ENCODE results near the gene TRIM46.
"Not testable (repeated sequence)": the region's sequence is repeated elsewhere in the genome, so short reads cannot be mapped to it uniquely, and the experiment has no call there.

TRIM46 gene

GRCh38 chr1:155189926-155190325 is 16.3 kb downstream of the TRIM46 start:
- not testable (repeated sequence) for DNase-seq

- DNase-seq: no peak
Observed at GRCh38 chr1:155191904-155192303, 18.3 kb downstream of the TRIM46 start.

GRCh38 chr1:155192346-155193274 is 19.0 kb downstream of the TRIM46 start:
- no peak for DNase-seq

GRCh38 chr1:155193275-155193990 is 19.8 kb downstream of the TRIM46 start:
- DNase-seq: peak; percentile 83

- not testable (repeated sequence) for DNase-seq
Observed at GRCh38 chr1:155193991-155194240, 20.3 kb downstream of the TRIM46 start.

- DNase-seq: no peak
Observed at GRCh38 chr1:155195201-155196102, 21.8 kb downstream of the TRIM46 start.

DNA sequence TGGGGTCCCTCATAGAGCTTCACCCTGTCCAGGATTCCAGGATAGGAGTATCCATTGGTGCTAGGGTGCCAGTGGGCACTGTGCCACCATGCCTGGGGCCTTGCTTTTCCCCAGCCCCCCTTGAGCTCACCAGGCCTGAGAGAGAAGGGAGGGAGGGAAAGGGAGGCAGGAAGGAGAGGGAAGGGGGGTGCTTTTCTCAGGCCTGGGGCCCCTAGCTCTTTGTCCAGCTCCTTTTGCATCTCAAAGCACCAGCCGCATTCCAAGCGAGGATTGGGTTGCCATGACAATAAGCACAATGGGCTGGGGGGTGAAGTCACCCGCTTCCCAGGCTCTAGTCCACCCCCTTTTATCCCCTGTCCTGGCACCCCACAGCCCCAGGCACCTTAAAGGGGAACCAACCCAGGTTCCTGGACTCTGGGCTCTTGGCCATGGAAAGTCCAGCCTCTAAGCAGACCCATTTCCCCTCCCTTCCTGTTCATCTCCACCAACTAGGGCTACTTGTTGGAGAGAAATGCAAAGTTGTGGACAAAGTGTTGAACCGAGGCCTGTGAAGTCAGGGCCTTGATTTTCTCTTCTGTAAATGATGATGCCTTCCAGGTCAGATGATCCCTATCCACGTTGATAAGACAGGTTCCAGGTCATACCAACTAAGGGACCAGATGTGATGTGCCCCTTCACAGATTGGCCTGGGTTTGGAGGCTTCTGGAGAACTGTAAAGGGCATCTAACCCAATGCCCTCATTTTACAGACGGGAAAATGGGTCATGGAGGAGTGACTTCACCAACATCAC is 22.6 kb downstream of the TRIM46 start:
- no peak for DNase-seq

GRCh38 chr1:155196893-155197638 is 23.4 kb downstream of the TRIM46 start:
- DNase-seq: no peak

- DNase-seq: no peak
Observed at GRCh38 chr1:155197901-155198546, 24.4 kb downstream of the TRIM46 start.

- DNase-seq: no peak
Observed at GRCh38 chr1:155198547-155198906, 24.9 kb downstream of the TRIM46 start.

DNA sequence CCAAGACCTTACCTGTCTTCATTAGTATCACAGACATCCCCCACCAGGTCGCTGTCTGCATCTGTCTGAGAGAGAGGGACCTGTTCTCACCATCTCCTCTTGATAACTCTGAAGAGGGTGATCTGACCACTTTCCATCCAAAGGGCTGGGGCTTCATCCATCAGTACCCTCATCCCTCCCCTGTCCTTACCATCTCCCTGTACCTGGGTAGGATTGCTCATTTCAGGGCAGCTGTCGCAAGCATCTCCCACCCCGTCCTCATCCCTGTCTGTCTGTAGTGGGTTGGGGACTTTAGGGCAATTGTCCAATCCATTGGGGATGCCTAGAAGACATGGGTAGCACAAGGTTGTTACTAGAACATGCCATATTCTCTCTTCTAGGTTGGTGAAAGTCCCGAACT is 26.1 kb downstream of the TRIM46 start:
- DNase-seq: no peak

- no peak for DNase-seq
Observed at GRCh38 chr1:155200920-155201319, 27.3 kb downstream of the TRIM46 start.

- no peak for DNase-seq
Observed at GRCh38 chr1:155202198-155202597, 28.5 kb downstream of the TRIM46 start.

DNA sequence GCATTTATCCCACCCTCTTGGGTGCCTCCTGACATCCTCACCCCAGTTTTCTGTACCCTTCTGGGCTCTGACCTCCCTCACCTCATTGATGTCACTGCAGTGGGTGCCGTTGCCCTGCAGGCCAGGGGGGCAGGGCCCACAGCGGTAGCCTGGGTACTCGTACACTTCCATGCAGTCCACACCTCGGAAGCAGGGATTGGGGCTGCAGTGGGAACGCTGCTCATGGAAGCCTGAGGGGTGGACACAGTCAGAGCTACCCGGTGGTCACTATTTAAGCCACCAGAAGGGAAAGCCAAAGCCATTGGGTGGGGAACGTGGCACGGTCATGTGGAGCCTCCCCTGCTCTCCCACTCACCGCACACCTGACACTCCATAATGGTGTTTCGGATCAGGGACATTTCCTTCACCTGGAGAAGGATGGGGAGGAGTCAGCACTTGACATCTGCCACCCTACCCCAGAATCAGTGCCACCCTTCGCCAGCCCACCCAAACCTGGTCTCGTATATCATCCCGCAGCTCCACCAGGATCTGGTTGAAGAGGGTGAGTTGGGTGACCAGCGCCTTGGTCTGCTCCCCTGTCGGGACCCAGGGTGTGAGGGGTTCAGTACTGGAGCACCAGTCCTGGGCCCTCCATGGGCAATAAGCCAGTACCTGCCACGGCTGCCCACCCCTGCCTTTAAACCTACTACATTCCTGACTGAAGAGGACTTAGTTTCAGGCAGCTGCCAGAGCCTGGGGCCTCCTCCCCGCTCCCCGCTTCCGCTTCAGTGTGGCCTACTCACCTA is 29.3 kb downstream of the TRIM46 start:
- no peak for DNase-seq

- no peak for DNase-seq
Observed at GRCh38 chr1:155205035-155205434, 31.4 kb downstream of the TRIM46 start.

- no peak for DNase-seq
Observed at GRCh38 chr1:155205969-155206593, 32.4 kb downstream of the TRIM46 start.

GRCh38 chr1:155206891-155207805 is 33.5 kb downstream of the TRIM46 start:
- DNase-seq: peak; percentile 92

DNA sequence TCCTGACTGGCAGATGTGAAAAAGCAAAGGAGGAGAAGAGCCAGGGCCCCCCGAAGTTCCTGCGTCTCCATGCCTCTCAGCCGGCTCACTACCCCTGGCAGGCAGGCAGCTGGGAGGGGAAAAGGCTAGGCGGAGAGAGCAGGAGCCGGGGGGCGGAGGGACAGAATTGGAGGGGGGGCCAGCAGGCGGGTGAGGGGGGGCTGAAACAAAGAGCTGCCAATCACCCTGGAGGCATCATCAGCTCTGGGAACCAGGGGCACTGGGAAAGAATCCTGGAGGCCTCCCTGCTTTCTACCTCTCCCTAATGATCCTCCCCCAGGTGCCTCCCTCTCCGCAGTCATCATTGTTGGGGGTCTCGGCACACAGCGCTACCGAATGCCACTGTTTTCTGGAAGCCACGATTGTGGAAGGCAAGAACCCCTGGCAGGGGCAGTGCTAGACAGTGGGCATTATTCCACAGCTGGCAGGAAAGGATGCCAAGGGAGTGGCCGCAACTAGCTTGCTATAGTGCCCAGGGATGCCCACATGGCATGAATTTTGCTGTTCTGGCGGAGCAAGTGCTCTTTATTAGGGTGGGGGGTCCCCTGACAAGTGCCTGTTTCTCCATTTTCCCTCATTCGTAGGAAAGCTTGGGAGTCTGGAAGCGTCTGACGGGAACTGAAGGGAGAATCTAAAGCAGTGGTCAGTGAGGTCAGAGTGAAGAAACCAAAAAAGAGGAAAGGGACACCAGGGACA is 34.3 kb downstream of the TRIM46 start, which contains the start of gene THBS3:
THBS3 (minus strand) TSS at position 92 of the 735 bp plus-strand sequence; CDS start at position 71, 21 bp downstream.
- DNase-seq: no peak
